Endothelial cell (in vitro differentiated cells): ENCODE results near the gene PSME2. TPM values are rescaled to one million over a fixed set of nuclear protein-coding genes. Genes with fewer than 3 reads are reported as not detected.

Experiments used
- DNase-seq: peaks from one replicate; pipeline ENCODE4 v3.0.0; 2021; ENCODE audit warnings: low spot score
- H3K27ac Mint-ChIP-seq: one replicate; pipeline ENCODE4 v1.8.0; 2021; ENCODE audit warnings: mixed read lengths, inconsistent platforms; ENCODE audit not compliant: unreplicated experiment
- H3K27me3 Mint-ChIP-seq: one replicate; pipeline ENCODE4 v1.8.0; 2021; ENCODE audit warnings: mild to moderate bottlenecking, moderate library complexity, mixed read lengths, inconsistent platforms; ENCODE audit not compliant: unreplicated experiment
- H3K36me3 Mint-ChIP-seq: one replicate; pipeline ENCODE4 v1.8.0; 2021; ENCODE audit warnings: mild to moderate bottlenecking, low read depth, mixed read lengths, inconsistent platforms; ENCODE audit not compliant: unreplicated experiment
- H3K4me1 Mint-ChIP-seq: one replicate; pipeline ENCODE4 v1.8.0; 2021; ENCODE audit warnings: mild to moderate bottlenecking, mixed read lengths, inconsistent platforms; ENCODE audit not compliant: unreplicated experiment
- H3K4me3 Mint-ChIP-seq: one replicate; pipeline ENCODE4 v1.8.0; 2021; ENCODE audit warnings: mild to moderate bottlenecking, mixed read lengths, inconsistent platforms; ENCODE audit not compliant: unreplicated experiment
- H3K9me3 Mint-ChIP-seq: one replicate; pipeline ENCODE4 v1.8.0; 2021; ENCODE audit warnings: mixed read lengths, inconsistent platforms; ENCODE audit not compliant: unreplicated experiment
- total RNA-seq: library from RNA; stranded (reverse); fragmentation: NEBNext Ultra II Directional; extraction: Animal tissue kit (Norgen Biotek cat#: 25700); gene quantifications from one replicate; pipeline ENCODE4 v1.2.1, GENCODE V29; 2021; ENCODE audit not compliant: unreplicated experiment
- TF ChIP-seq, protein P1 (sequence below): fragments of 200-600 bp; sonication (generic); IDR thresholded peaks from one replicate; pipeline ENCODE4 v1.5.0; 2021; ENCODE audit warnings: antibody characterized with exemption; ENCODE audit not compliant: unreplicated experiment

The PSME2 gene
- total RNA-seq, 1 donor from 2014 or later = 73.6 TPM

DNA sequence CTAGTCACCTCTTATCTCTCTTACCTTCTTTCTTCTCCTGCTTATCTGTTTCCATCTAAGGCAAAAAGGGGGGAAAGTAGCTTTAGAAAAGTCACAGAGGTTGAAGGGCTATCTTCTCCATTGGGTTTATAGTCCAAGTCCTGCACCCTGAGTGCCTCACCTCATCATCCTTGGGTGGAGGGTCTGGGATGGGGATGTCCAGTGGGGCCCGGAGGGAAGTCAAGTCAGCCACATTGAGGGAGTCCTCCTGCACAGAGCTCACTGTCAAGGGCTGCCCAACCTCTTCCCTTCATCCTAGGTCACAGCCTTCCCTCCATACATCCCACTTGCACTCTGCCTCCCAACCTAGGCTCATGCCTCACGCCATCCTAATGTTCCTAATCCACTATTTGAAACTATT, 1.2 kb downstream of the PSME2 start:
- Mint-ChIP-seq H3K27ac (no peak overlapping the region), H3K4me3 (peak overlapping the region; percentile 96), H3K27me3 (peaks cover 17% of the 10 kb centered on the region), H3K9me3 (no peaks in the 10 kb centered on the region), H3K4me1 (peaks cover 21% of the 10 kb centered on the region), H3K36me3 (peaks cover 24% of the 10 kb centered on the region)
- TF ChIP-seq, protein P1, sequence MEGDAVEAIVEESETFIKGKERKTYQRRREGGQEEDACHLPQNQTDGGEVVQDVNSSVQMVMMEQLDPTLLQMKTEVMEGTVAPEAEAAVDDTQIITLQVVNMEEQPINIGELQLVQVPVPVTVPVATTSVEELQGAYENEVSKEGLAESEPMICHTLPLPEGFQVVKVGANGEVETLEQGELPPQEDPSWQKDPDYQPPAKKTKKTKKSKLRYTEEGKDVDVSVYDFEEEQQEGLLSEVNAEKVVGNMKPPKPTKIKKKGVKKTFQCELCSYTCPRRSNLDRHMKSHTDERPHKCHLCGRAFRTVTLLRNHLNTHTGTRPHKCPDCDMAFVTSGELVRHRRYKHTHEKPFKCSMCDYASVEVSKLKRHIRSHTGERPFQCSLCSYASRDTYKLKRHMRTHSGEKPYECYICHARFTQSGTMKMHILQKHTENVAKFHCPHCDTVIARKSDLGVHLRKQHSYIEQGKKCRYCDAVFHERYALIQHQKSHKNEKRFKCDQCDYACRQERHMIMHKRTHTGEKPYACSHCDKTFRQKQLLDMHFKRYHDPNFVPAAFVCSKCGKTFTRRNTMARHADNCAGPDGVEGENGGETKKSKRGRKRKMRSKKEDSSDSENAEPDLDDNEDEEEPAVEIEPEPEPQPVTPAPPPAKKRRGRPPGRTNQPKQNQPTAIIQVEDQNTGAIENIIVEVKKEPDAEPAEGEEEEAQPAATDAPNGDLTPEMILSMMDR = no peak
- DNase-seq = no peak

DNA sequence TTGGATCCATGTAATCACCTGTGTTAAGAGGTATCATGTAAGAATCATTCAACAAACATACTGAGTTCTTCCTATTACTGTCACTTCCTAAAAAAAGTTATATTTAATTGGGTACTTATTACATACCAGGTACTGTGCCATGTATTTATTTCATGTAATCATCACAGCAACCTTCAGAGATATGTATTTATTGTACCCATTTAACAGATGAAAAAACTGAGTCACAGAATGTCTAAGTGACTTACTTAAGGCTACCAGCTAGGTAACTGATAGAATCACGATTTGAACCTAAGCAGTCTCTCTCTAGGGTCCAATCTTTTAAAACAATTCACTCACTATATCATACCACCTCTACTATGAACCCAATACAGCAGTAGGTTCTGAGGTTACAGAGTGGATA, 2.0 kb downstream of the PSME2 start:
- Mint-ChIP-seq H3K9me3 (no peaks in the 10 kb centered on the region), H3K27ac (peak overlapping the region; percentile 44), H3K27me3 (peaks cover 17% of the 10 kb centered on the region), H3K4me1 (peaks cover 28% of the 10 kb centered on the region), H3K4me3 (peak overlapping the region; percentile 49), H3K36me3 (peaks cover 23% of the 10 kb centered on the region)
- no peak for DNase-seq
- TF ChIP-seq, protein P1 = no peak

DNA sequence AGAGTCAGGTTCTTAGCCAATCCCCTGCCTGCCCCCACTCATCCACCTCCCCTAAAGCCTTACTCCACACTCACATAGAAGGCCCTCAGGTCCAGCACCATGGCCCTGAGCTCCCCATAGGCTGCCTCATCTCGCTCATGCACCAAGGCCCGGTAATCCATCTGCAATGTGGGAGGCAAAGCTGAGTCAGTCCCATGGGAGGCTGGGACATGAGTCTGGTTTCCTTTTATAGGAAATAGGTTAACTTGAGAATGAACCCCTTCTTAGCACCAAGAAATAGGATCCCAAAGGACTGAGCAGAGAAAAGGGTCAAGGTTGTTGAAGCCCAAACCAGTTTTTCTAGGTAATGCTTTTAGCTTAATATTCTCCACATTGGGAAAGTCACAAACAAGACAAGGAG, 2.9 kb downstream of the PSME2 start:
- Mint-ChIP-seq H3K4me3 (peak overlapping the region; percentile 4), H3K4me1 (peaks cover 26% of the 10 kb centered on the region), H3K36me3 (peaks cover 28% of the 10 kb centered on the region), H3K27ac (no peak overlapping the region), H3K27me3 (peaks cover 13% of the 10 kb centered on the region), H3K9me3 (no peaks in the 10 kb centered on the region)
- no peak for DNase-seq
- TF ChIP-seq, protein P1 = no peak

DNA sequence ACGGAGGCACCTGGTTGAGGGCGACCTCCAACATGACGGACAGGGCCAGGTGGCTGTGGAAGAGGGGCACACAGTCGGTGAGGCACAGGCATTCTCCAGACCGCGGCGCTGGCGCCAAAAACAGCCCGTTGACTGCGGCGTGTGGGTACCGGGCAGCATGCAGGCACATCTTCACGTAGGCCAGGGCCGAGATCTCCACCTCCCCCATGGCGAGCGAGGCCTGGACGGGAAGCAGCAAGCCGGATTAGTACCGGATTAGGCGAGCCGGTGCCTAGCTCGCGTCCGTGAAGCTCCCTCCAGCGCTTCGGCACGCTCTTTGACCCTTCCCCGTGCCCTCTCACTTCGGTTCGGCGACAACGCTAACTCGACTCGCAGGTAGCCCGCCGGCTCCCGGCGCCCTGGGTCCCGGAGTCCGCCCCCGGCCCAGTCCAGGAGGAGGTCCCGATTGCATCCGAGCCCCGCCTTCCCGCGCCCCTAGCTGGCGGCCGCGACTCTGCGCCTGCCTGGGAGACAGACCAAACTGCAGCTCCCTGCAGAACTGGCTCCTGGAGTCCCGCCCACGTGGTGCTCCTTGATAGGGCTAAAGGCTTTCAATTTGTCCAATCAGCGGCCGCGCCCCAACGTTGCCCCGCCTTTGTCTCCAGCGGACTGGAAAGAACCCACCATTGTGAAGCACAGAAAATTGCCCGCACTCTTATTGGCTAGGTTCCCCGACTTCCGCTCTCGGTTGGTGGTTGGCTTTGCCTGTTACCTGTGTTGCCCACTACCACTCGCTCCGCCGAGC, 5.1 kb downstream of the PSME2 start, which contains the start of gene EMC9:
TSS of gene EMC9 (minus strand) at position 495 of the 784 bp plus-strand sequence. CDS start at position 208, 287 bp downstream.
- H3K9me3 Mint-ChIP-seq = no peaks in the 10 kb centered on the region
- peaks cover 9% of the 10 kb centered on the region for H3K27me3 Mint-ChIP-seq
- H3K36me3 Mint-ChIP-seq = peaks cover 28% of the 10 kb centered on the region
- TF ChIP-seq, protein P1 = no peak
- H3K27ac Mint-ChIP-seq = peak within 1 kb of the TSS; percentile 76
- DNase-seq = peak; percentile 97
- H3K4me3 Mint-ChIP-seq = peak within 1 kb of the TSS; percentile 95
- H3K4me1 Mint-ChIP-seq = peaks cover 15% of the 10 kb centered on the region

DNA sequence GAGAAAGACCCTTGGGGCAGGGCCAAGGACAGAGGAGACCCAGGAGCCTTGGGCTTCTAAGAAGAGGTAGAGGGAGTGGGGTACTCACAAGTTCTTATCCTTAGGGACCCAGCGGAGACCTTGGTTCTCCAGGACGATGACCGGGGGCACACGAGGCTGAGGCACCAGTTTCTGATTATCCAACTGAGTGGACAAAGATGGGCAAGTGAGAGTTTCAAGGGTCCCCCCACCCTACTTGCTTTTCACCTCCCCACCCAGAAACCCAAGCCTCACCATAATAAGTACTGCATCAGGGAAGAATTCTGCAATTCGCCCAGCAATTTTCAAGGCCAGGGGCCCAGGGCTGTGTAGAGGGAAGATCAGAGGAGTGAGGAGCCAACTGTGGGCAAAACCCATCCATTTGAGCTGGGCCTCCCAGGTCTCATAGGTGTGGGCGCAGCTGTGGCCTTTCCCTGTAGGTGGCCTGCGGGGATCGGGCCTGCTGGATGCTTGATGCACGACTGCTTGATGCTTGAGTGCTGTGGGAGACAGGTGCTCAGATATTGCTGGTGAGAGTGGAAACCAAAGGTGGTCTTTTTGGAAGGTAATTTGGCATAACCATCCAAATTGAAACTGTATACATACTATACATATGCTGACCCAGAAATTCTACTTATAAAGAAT, 7.0 kb downstream of the PSME2 start:
- TF ChIP-seq, protein P1 = no peak
- Mint-ChIP-seq H3K4me1 (peaks cover 16% of the 10 kb centered on the region), H3K27ac (no peak overlapping the region), H3K36me3 (peaks cover 29% of the 10 kb centered on the region), H3K4me3 (peak overlapping the region; percentile 78), H3K9me3 (no peaks in the 10 kb centered on the region), H3K27me3 (peaks cover 11% of the 10 kb centered on the region)
- DNase-seq = no peak
